Sciatic nerve (tissue), 2 donors: ENCODE measurements around the gene ANO6. TPM values are rescaled to one million over a fixed set of nuclear protein-coding genes. Genes with fewer than 3 reads are reported as not detected.
A peak's percentile ranks its signal among the peaks of the same experiment; 100 is the strongest.

Experiments used
- ATAC-seq: fragments of 200-7000 bp; cut with Tn5 transposase; one replicate; pipeline ENCODE4 v1.9.1; 2020; ENCODE audit warnings: mild to moderate bottlenecking, moderate library complexity
- DNase-seq: peaks from one replicate; pipeline ENCODE4 v3.0.0-alpha.2; 2020; ENCODE audit warnings: low spot score
- intact Hi-C: fragments of 100-400 bp; cut with DNase I; formaldehyde crosslinking; loops from one replicate; pipeline ENCODE4 v1.14.2; 2022
- total RNA-seq: library from RNA; stranded (reverse); fragmentation: NEBNext Ultra II Directional; extraction: Animal tissue kit (Norgen Biotek cat#: 25700); gene quantifications from one replicate; pipeline ENCODE4 v1.2.1, GENCODE V29; 2021
- donor health status: DM: no; HTN: no; CAD: no.
- donor health status: DM: no; HTN: no; CAD: no.

ANO6 gene
- total RNA-seq, 1 donor from 2014 or later, result 50.6 TPM

DNA sequence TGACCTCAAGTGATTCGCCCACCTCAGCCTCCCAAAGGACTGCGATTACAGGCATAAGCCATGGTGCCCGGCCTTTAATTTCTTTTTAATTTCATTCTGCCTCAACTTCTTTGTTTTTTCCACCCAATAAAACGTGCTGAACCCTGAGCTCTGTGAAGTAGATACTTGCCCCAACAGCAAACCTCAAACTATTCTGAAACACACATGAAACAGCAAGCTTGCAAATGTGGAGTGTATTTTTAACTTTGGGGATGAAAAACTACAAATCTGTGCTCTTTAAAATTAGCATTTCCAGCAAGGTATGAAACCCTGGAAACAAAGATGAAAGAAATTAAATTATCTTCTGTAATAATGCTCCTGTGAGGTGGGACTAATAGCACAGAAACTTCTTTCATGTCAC lies 246.6 kb downstream of the ANO6 start:
- ATAC-seq (no peak), DNase-seq (no peak)
- intact Hi-C loops, result no loop called here

DNA sequence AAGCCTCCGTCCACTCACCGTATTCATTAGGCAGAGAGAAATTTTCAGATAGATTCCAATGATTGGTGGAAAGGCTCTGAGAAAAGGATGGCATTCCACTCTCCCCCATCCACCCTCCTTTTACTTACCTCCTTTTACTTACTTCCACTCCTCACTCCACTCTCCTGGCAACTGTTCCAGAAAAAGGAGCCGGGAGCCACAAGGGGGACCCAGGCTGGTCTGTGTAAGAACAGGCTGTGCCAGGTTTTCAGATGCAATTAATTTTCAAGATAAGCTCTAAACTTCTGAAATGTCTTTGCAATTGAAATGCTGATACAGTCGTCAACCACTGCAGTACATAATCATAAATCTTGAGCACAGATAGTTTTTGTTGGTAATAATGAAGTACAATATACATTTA lies 248.8 kb downstream of the ANO6 start:
- intact Hi-C loops, result no loop called here
- DNase-seq (no peak), ATAC-seq (no peak)

DNA sequence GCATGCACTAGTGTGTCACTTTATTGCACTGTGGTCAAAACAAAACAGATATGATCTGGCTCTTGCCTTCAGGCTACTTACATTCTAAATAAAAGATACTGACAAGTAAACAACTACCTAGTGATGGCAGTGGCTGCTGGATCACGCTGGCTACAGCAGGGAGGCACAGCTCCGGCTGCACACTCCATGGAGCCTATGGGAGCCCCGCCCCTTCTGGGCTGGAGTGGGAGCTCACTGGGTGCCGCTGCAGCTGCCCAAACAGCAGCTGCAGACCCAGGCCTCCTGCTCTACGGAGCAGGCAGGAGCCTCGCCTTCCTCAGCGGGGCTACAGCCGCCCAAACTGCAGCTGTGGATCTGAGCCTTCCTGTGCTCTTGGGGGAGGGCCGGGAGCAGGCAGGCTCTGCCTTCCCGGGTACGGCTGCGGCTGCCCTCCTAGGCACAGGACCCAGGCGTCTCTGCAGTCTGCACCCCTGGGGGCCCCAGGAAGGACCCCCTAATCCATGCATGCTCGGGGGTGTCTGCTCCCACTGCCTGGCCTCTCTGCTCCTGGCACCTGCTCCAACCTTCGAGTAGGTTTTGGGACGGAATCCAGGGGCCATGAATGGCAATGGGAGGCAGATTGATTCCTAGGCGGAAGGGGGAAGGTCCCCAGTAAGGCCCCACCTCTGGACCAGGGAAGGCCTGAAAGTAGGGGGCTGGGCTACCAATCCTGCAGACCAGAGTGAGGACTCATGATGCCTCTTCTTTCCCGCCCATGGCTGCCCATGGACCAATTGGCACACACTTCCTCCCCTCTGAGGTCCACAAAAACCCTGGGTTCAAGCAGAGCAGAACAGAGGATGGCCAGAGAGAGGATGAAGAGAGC lies 253.1 kb downstream of the ANO6 start:
- intact Hi-C loops, result no loop called here
- ATAC-seq, result no peak
- DNase-seq, result no peak

DNA sequence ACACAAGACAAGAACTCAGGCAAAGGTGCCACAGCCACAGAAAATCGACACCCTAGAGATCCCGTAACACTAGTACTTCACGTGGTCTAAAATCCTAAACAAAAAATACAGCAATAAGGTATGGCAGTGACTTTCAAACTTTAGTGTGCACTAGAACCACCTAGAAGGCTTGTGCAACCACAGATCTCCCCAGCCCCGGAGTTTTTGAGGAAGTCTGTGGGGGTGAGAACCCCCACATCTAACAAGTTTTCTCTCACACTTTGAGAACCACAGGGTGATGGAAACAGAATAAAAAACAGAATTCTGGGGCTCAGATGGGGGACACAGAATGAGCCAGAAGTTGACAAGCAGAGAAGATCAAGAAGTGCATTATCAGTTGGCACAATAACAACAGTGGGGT lies 254.0 kb downstream of the ANO6 start:
- no peak for ATAC-seq
- DNase-seq, result no peak
- intact Hi-C loops, result no loop called here

DNA sequence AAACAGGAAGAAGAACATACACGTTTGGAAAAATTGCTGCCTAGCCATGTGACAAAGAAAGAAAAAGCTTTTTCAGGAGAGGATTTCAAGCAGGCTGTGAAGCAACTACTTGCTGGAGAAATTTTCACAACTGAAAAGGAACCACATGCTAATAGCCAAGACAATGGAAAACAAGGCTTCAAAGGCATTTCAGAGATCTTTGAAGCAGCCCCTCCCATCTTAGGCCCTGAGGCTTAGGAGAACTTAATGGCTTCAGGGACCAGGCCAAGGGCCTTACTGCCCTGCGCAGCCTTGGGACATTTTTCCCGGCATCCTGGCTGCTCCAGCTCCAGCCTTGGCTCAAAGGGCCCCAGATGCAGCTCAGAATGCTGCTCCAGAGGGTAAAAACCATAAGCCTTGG lies 257.7 kb downstream of the ANO6 start:
- intact Hi-C loops, result no loop called here
- ATAC-seq (no peak), DNase-seq (no peak)

DNA sequence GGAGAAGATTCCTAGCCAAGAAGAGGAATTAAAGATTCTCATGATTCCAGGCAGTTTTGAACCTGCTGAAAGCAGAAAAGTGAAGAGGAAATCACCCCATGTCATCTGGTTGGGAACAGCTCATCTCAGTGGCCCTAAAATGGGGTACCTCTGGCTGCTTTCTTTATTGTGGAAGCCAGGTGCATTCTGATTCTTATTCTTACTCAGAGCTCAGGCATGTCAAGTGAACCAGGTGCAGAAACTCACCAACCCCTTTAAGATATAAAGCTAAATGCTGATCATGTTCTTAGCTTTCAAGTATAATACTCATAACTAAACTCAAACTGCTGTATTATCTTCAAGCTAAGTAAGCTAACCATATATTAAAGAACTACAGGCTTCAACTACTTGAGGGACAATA lies 259.7 kb downstream of the ANO6 start:
- ATAC-seq (no peak), DNase-seq (no peak)
- intact Hi-C loops, result no loop called here

DNA sequence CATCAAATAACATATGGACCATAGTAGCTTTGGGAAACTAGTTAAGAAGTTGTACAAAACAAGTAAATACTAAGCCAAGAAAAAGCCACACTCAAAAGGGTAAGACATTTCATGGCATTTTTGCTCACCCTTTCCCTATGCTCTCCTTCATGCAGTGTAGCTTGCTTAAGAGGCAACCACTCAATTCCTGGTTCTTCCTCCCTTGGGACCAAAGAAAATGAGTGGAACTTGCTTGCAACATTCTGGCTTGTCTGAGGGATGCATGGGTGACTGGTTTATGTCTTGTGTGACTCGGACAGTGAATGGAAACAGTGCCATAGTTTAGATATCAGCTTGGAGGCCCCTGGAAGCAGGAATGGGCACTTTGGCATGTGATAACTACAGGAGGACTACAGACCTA lies 261.6 kb downstream of the ANO6 start:
- intact Hi-C loops, result no loop called here
- DNase-seq, result no peak
- no peak for ATAC-seq

DNA sequence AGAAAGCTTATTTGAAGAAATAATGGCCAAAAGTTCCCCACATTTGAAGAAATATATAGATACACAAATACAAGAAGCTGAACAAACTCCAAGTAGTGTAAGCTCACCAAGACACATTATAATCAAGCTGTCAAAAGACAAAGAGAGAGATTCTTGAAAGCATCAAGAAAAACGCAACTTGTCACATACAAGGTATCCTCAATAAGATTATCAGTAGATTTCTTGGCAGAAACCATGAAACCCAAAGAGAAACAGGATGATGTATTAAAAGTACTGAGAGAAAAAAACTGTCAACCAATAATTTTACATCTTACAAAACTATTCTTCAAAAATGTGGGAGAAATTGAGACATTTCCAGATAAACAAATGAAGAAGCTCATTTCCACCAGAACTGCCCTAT lies 263.0 kb downstream of the ANO6 start:
- no peak for ATAC-seq

DNA sequence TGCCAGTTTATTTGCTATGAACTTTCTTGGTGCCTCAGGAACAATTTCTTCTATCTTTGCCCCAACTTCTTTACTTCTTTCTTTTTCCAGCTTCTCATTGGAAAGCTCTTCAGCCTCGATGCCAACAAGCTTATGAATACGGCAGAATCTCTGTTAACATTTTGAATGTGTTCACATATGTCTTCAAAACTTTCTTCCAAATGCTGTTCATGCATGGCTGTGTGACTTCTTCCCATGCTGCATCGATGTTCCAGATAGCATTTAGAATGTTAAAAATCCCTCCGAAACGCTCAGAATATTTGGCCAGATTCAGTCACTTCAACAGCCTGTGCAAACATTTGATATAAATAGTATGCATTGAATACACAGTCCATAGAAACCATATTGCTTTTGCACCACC lies 265.9 kb downstream of the ANO6 start:
- no peak for DNase-seq
- no peak for ATAC-seq
- intact Hi-C loops, result no loop called here

More for the DNA sequence above, 263.0 kb downstream of the ANO6 start:
- no peak for DNase-seq
- intact Hi-C loops, result no loop called here

DNA sequence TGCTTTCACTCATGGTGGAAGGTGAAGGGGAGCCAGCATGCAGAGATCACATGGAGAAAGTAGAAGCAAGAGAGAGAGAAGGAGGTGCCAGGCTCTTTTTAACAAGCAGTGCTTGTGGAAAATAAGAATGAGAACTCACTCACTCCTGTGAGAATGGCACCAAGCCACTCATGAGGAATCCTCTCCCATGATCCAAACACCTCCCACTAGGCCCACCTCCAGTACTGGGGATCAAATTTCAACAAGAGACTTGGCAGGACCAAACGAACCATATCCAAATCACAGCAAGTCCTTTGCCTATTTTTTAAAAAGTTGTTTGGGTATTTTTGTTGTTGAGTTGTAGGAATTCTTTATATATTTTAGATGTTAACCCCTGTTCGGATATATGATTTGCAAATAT lies 267.7 kb downstream of the ANO6 start:
- intact Hi-C loops, result no loop called here
- no peak for DNase-seq
- ATAC-seq, result peak; percentile 81

Other genes starting within 250 kb of the ANO6 start
- 0.13 TPM for gene DBX2, start 165.0 kb upstream of the ANO6 start, total RNA-seq